ENCODE data around the gene GCGR.

The GCGR gene

DNA sequence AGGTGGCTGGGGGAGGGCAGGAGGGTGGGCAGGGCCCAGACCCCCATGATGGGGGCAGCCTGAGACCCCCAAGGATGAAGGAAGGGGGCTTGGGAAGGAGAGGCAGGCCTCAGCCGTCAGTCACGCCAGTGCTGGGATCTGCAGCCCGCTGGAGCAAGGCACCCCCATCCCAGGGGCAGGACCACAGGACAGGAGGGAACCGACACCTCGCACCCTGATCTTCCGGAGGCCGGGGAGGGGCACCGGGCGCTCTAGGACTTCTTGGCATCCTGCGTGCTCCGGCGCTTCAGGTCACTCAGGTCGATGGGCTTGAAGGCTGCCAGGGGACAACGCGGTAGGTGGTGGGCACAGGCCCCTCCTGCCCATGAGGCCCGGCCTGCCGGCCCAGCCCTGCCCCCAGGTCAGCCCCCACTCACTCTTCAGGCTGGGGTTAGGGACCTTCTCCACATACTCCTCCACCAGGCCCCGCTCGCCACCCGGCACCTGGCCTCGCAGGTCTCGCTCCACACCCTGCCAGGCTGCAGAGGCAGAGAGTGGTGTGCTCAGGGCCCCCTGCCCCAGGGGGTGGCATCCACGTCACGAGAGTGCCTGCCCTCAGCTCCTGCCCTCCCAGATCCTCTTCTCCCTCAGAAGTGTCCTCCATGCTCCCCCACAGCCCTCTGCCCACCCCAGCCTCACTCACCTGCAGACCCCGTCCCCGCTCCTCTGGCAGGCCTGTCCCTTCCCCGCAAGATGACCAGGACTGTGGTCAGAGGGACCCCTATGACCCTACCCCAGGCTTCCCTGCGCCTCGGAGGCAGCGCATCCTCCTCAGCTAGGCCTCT, 19.3 kb downstream of the GCGR start:
- CTCF ChIA-PET, result interaction anchor here (1.2 kb wide), 1 partner anchor 17 kb away, joined by 5 read pairs; no protein-coding TSS in a partner anchor
- no peak overlapping the region for H3K27ac ChIP-seq (ENCODE audit: extremely low read depth, low read depth, low read length)
- no peak for TF ChIP-seq ZNF248 (tag by site-specific recombination; IDR thresholded peaks at IDR 0.05)
- no peak for TF ChIP-seq ZNF132 (tag by site-specific recombination; IDR thresholded peaks at IDR 0.05; ENCODE audit: borderline replicate concordance)
- TF ChIP-seq ZNF610 (tag by site-specific recombination; IDR thresholded peaks at IDR 0.05; ENCODE audit: borderline replicate concordance), result no peak
- TF ChIP-seq, protein P1, sequence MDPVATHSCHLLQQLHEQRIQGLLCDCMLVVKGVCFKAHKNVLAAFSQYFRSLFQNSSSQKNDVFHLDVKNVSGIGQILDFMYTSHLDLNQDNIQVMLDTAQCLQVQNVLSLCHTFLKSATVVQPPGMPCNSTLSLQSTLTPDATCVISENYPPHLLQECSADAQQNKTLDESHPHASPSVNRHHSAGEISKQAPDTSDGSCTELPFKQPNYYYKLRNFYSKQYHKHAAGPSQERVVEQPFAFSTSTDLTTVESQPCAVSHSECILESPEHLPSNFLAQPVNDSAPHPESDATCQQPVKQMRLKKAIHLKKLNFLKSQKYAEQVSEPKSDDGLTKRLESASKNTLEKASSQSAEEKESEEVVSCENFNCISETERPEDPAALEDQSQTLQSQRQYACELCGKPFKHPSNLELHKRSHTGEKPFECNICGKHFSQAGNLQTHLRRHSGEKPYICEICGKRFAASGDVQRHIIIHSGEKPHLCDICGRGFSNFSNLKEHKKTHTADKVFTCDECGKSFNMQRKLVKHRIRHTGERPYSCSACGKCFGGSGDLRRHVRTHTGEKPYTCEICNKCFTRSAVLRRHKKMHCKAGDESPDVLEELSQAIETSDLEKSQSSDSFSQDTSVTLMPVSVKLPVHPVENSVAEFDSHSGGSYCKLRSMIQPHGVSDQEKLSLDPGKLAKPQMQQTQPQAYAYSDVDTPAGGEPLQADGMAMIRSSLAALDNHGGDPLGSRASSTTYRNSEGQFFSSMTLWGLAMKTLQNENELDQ (tag by site-specific recombination; IDR thresholded peaks at IDR 0.05; ENCODE audit: low read depth), result no peak
- TF ChIP-seq HIC1 (tag by site-specific recombination; IDR thresholded peaks at IDR 0.05), result 0 out of 2 replicates have a peak, but pooled peaks have one; percentile 41
- TF ChIP-seq, protein P2, sequence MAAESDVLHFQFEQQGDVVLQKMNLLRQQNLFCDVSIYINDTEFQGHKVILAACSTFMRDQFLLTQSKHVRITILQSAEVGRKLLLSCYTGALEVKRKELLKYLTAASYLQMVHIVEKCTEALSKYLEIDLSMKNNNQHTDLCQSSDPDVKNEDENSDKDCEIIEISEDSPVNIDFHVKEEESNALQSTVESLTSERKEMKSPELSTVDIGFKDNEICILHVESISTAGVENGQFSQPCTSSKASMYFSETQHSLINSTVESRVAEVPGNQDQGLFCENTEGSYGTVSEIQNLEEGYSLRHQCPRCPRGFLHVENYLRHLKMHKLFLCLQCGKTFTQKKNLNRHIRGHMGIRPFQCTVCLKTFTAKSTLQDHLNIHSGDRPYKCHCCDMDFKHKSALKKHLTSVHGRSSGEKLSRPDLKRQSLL (tag by site-specific recombination; IDR thresholded peaks at IDR 0.05), result 0 out of 2 replicates have a peak, but pooled peaks have one; percentile 13
- TF ChIP-seq, protein P3, sequence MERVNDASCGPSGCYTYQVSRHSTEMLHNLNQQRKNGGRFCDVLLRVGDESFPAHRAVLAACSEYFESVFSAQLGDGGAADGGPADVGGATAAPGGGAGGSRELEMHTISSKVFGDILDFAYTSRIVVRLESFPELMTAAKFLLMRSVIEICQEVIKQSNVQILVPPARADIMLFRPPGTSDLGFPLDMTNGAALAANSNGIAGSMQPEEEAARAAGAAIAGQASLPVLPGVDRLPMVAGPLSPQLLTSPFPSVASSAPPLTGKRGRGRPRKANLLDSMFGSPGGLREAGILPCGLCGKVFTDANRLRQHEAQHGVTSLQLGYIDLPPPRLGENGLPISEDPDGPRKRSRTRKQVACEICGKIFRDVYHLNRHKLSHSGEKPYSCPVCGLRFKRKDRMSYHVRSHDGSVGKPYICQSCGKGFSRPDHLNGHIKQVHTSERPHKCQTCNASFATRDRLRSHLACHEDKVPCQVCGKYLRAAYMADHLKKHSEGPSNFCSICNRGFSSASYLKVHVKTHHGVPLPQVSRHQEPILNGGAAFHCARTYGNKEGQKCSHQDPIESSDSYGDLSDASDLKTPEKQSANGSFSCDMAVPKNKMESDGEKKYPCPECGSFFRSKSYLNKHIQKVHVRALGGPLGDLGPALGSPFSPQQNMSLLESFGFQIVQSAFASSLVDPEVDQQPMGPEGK (tag by site-specific recombination; IDR thresholded peaks at IDR 0.05), result 0 out of 2 replicates have a peak, but pooled peaks have one; percentile 25
- TF ChIP-seq ZNF776 (tag by site-specific recombination; IDR thresholded peaks at IDR 0.05; ENCODE audit: borderline replicate concordance), result no peak
- H3K9me3 ChIP-seq (ENCODE audit: control insufficient read depth, insufficient read depth, low read depth, low read length), result no peaks in the 10 kb centered on the region
- H3K36me3 ChIP-seq (ENCODE audit: control insufficient read depth in 2 of 2, insufficient read depth in 1 of 2, low read length in 2 of 2), result peaks cover 0 to 10% of the 10 kb centered on the region in 2 experiments; a peak in 2 of 3 replicates
- H3K4me3 ChIP-seq (ENCODE audit: low read depth, low read length), result no peak overlapping the region
- peaks cover 10% of the 10 kb centered on the region for H3K4me1 ChIP-seq (ENCODE audit: control insufficient read depth, insufficient read depth, low read length)
- POLR2A ChIA-PET, result interaction anchor here (1.7 to 2.1 kb wide), 2 partner anchors 10 to 32 kb away, joined by 8 to 9 read pairs; partner anchors contain the start of gene MCRIP1

DNA sequence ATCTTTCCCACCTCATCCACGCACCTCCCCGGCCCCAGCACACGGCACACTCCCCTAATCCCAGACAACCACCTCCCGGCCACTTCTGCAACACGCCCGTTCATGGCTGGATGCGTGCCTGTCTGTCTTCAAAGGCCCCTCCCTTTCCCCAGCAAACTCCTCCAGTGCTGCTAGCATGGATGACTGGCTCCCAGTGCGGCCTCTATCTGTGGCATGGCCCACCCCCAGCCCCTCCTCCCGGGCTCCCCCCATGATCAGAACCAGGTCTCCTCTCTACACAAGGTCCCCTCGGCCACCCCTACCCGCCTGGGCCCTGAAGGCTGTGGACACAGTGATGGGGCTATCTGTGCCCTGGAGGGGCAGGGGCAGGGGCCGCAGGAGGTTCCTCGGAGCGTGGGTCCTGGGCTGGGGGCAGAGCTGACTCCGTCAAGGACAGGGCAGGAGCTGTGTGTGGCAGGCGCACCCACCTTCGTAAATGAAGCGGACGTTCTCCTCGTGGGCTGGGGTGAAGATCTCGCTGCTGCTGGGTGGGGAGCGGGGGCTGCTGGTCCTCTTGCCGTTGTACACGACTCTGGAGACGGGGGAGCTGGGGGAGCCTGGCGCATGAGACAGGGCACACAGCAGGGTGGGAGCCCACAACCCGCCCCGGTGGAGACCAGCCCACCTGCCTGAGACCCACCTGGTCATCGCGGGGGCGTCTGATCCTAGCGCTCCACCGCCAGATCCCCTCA, 20.0 kb downstream of the GCGR start:
- ChIA-PET CTCF (no interaction called here), POLR2A (interaction anchor here (1.7 kb wide), 1 partner anchor 111 kb away, joined by 3 read pairs; the partner anchor contains the start of gene SLC25A10)
- no peak overlapping the region for H3K27ac ChIP-seq (ENCODE audit: extremely low read depth, low read depth, low read length)
- H3K4me1 ChIP-seq (ENCODE audit: control insufficient read depth, insufficient read depth, low read length), result peaks cover 10% of the 10 kb centered on the region
- TF ChIP-seq ZNF362 (tag by site-specific recombination; IDR thresholded peaks at IDR 0.05) (no peak), EGR2 (tag by site-specific recombination; IDR thresholded peaks at IDR 0.05; ENCODE audit: low read depth) (peak; percentile 23; the same call in 1 of the 2 replicates), SP2 (tag by site-specific recombination; IDR thresholded peaks at IDR 0.05) (peak; percentile 9; the same call in 1 of the 2 replicates), ZFHX2 (tag by site-specific recombination; conservative IDR thresholded peaks at IDR 0.05) (peak; percentile 28; the same call in 1 of the 2 replicates), KLF17 (tag by site-specific recombination; IDR thresholded peaks at IDR 0.05) (0 out of 2 replicates have a peak, but pooled peaks have one; percentile 15), WT1 (tag by site-specific recombination; IDR thresholded peaks at IDR 0.05) (peak; percentile 63), KLF1 (tag by site-specific recombination; IDR thresholded peaks at IDR 0.05) (peak; percentile 84), ZNF585B (tag by site-specific recombination; IDR thresholded peaks at IDR 0.05) (no peak)
- H3K36me3 ChIP-seq (ENCODE audit: control insufficient read depth in 2 of 2, insufficient read depth in 1 of 2, low read length in 2 of 2), result peaks cover 0 to 10% of the 10 kb centered on the region in 2 experiments; a peak in 2 of 3 replicates
- H3K9me3 ChIP-seq (ENCODE audit: control insufficient read depth, insufficient read depth, low read depth, low read length), result no peaks in the 10 kb centered on the region
- H3K4me3 ChIP-seq (ENCODE audit: low read depth, low read length), result no peak overlapping the region
